GM12891 (cell line): Measurements from ENCODE around the gene OR14A2. TPM values are rescaled to one million over a fixed set of nuclear protein-coding genes. Genes with fewer than 3 reads are reported as not detected.
"Not testable (repeated sequence)": the region's sequence is repeated elsewhere in the genome, so short reads cannot be mapped to it uniquely, and the experiment has no call there.

Experiments used
- DNase-seq: peaks from one replicate; pipeline ENCODE4 v3.0.0; 2011; ENCODE audit warnings: low spot score; ENCODE audit not compliant: insufficient read length
- FAIRE-seq: peaks from 2 replicates; lab custom pipeline; 2011; peaks lifted over from hg19 to GRCh38; lab: Jason Lieb, UNC
- PAX5 ChIP-seq: IDR thresholded peaks from 2 replicates; pipeline ENCODE4 v1.6.1; 2011; ENCODE audit warnings: low read length, moderate library complexity, mild to moderate bottlenecking; ENCODE audit not compliant: insufficient read depth, severe bottlenecking
- POLR2A ChIP-seq: IDR thresholded peaks from 2 replicates; pipeline ENCODE4 v1.6.1; 2011; ENCODE audit warnings: low read depth, low read length, control low read depth
- POLR2AphosphoS5 ChIP-seq: IDR thresholded peaks from 2 replicates; pipeline ENCODE4 v1.6.1; 2011; ENCODE audit warnings: low read depth, low read length, control low read depth
- POU2F2 ChIP-seq: IDR thresholded peaks from 2 replicates; pipeline ENCODE4 v1.6.1; 2011; ENCODE audit warnings: low read depth, mild to moderate bottlenecking, control low read depth, low read length, moderate library complexity
- SPI1 ChIP-seq: IDR thresholded peaks from 2 replicates; pipeline ENCODE4 v1.6.1; 2011; ENCODE audit warnings: low read depth, low read length, control low read depth
- TAF1 ChIP-seq: IDR thresholded peaks from 2 replicates; pipeline ENCODE4 v1.6.1; 2011; ENCODE audit warnings: low read depth, low read length, control low read depth
- polyA plus RNA-seq: library from polyadenylated mRNA; unstranded; fragments of >200 nt; gene quantifications from one replicate; pipeline ENCODE4 v1.2.1, GENCODE V29; 2012; ENCODE audit warnings: low read depth, missing spikeins, inconsistent platforms; ENCODE audit not compliant: missing spikeins

Gene OR14A2
- polyA plus RNA-seq = not detected

DNA sequence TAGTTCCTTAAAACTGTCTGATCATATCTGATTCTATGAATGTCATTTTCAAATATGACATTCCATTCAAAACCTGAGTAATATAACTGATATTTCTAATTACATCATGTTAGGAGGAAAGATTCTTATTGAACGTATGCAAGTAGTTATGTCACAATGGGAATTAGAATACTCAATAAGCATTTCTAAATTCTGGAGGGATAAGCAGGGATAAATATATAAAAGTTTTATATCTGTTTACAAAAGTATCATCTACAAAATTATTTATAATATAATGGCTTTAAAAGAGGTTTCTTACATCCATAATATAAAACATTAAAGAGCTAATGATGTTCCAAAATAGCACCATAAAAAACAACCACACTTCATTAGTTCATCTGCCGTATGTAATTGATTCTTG is at the start of gene OR14A2:
Gene OR14A2 (minus strand): TSS at position 101 of the 400 bp plus-strand sequence.
- FAIRE-seq (no peak), DNase-seq (no peak)
- TF ChIP-seq PAX5 (no peak), TAF1 (no peak), SPI1 (no peak), POU2F2 (no peak), POLR2A (no peak), POLR2AphosphoS5 (no peak)

- FAIRE-seq (no peak), DNase-seq (no peak)
- TF ChIP-seq PAX5 (no peak), POLR2A (no peak), SPI1 (no peak)
These were observed 49.6 kb upstream of the OR14A2 start for GRCh38 chr1:247797518-247797917.

DNA sequence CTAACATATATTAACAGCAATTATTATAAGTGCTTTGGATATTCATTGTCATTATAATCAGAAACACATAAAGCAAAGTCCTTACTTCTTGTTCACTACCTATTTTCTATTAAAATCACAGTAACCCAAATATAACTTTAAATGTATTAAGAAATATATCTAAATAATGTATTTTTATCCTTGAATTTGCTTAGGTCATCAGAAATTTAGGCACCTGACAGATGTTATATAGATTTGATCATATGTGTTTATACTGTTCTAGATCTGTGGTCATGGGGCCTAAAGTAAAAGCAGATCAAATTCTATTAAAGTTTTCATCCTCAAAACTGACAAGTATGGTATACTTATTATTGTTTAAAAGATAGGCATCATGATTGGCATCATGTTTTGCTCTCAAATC is 21.7 kb upstream of the OR14A2 start:
- no peak for DNase-seq
- TF ChIP-seq POLR2A = no peak
- no peak for TF ChIP-seq PAX5
- TF ChIP-seq POU2F2 = no peak
- TF ChIP-seq TAF1 = no peak
- no peak for TF ChIP-seq SPI1
- TF ChIP-seq POLR2AphosphoS5 = no peak
- no peak for FAIRE-seq

DNA sequence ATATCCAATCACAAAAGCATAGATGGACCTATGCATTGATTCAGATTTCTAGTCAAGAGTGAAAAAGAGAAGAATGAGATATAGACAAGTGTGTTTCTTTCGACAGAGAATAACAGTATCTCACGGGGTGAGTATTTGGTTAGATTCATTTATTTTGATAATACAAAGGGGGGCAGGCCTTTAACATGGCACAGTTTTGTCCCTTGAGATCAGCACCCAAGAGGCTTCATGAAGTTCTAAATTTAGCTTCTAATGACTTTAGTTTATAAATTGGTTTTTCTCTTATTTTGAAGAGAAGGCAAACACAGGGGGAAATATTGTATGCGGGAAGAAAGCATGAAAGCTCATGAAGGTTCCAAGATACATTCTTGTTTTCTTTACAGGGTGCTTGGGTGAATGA is 12.5 kb upstream of the OR14A2 start, which contains the start of gene OR1C1:
Gene OR1C1 (minus strand): TSS at position 101 of the 400 bp plus-strand sequence. CDS start 2,150 bp downstream, outside the sequence.
- no peak for FAIRE-seq
- TF ChIP-seq TAF1 = no peak
- no peak for TF ChIP-seq POLR2AphosphoS5
- no peak for TF ChIP-seq POLR2A
- TF ChIP-seq PAX5 = no peak
- TF ChIP-seq SPI1 = no peak
- TF ChIP-seq POU2F2 = no peak

DNA sequence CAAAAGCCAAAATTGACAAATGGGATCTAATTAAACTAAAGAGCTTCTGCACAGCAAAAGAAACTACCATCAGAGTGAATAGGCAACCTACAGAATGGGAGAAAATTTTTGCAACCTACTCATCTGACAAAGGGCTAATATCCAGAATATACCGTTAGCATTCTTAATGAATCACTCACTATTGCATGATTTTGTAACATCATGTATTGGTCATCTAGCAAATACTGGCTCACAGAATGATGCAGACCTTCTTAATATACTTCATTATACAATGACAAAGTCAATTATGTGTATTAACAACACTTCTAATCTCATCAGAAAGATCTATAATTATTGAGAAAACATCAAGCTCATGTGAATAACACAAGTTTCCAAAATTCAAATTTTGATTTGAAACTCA is 6.4 kb upstream of the OR14A2 start:
- not testable (repeated sequence) for DNase-seq, FAIRE-seq

More for the DNA sequence above, 12.5 kb upstream of the OR14A2 start, which contains the start of gene OR1C1:
- DNase-seq = no peak

- TF ChIP-seq POLR2A (no peak), POU2F2 (no peak), SPI1 (no peak), PAX5 (no peak), POLR2AphosphoS5 (no peak), TAF1 (no peak)
- FAIRE-seq = no peak
- no peak for DNase-seq
These were observed 1.9 kb upstream of the OR14A2 start for GRCh38 chr1:247749870-247750269.

DNA sequence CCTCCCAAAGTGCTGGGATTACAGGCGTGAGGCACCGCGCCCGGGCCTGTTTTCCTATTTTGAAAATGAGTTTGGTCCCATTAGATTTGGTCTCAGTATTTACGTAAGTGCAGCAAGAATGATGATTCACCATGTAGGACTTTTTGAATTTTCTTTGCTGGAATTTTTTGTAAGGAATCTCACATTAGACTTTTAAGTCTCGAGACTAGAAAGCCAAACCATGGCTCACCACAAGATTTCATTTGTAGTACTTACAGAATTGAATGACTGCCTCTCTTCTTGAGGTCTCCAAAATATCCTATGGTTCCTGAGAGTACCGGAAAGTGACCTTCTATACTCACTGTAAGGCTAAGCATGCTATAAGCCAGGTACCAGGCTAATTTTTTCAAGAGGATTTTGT is 325 bp downstream of the OR14A2 start:
- FAIRE-seq = no peak
- TF ChIP-seq POLR2A (no peak), PAX5 (no peak), POLR2AphosphoS5 (no peak), SPI1 (no peak), POU2F2 (no peak), TAF1 (no peak)

DNA sequence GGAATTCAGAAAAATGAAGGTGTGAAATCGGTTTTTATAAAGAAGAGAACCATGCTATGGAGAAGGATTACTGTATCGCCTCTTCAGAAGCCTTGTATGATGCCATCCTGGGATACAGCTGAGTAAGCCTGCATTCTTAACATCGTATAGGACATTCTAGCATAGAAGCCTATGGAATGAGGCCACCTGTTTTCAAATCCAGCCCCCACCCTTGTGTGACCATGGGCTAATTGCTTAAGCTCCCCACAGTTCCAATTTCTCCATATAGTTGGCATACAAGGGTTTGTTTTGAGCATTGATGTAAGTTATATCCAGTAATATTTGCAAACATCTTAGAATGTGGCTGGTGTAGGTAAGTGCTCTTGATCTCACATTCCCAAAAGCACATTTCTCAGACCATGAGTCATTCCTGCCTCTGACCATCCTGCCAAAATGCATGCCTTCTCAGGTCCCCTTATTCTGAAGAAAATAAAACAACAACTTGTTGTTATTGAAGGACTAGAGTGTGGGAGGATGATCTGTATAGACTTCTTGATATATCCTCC is 1.5 kb downstream of the OR14A2 start:
- FAIRE-seq = no peak
- no peak for DNase-seq
- no peak for TF ChIP-seq POLR2A
- no peak for TF ChIP-seq TAF1
- TF ChIP-seq POLR2AphosphoS5 = no peak
- TF ChIP-seq PAX5 = no peak
- no peak for TF ChIP-seq POU2F2
- TF ChIP-seq SPI1 = no peak

More for the DNA sequence above, 325 bp downstream of the OR14A2 start:
- no peak for DNase-seq

DNA sequence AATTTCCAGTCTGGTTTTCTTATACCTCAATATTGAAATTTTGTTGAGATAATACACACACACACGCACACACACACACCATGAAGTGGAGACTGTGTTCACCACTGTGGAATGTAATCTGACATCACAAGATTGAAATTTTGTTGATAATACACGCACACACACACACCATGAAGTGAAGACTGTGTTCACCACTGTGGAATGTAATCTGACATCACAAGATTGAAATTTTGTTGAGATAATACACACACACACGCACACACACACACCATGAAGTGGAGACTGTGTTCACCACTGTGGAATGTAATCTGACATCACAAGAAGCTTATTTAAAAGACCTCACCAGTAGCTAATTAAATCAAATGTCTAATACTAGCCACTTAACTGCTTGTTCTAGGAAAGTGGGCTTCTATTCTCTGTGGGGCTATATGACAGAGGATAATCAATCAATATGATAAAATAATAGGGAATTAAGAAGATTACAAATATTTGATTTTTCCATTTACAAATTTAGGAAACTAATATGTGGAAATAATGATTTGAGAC is 5.7 kb downstream of the OR14A2 start:
- FAIRE-seq, DNase-seq: not testable (repeated sequence)

GRCh38 chr1:247741756-247742155 is 6.2 kb downstream of the OR14A2 start:
- FAIRE-seq (no peak), DNase-seq (no peak)
- TF ChIP-seq PAX5 = no peak
- TF ChIP-seq SPI1 = no peak
- TF ChIP-seq POLR2AphosphoS5 = no peak
- no peak for TF ChIP-seq POU2F2
- no peak for TF ChIP-seq POLR2A
- TF ChIP-seq TAF1 = no peak
